ENCODE measurements around the gene FUOM.
"Not testable (repeated sequence)": the region's sequence is repeated elsewhere in the genome, so short reads cannot be mapped to it uniquely, and the experiment has no call there.

FUOM gene

GRCh38 chr10:133328358-133329343 lies 29.2 kb downstream of the FUOM start:
- DNase-seq (ENCODE audit: low read depth), result no peak

GRCh38 chr10:133327651-133328357 lies 30.0 kb downstream of the FUOM start:
- DNase-seq (ENCODE audit: low read depth), result no peak

GRCh38 chr10:133326745-133327650 lies 30.8 kb downstream of the FUOM start:
- DNase-seq (ENCODE audit: low read depth), result no peak

GRCh38 chr10:133326223-133326551 lies 31.6 kb downstream of the FUOM start:
- DNase-seq (ENCODE audit: low read depth), result no peak

GRCh38 chr10:133325440-133326222 lies 32.2 kb downstream of the FUOM start:
- no peak for DNase-seq (ENCODE audit: low read depth)

GRCh38 chr10:133324857-133325260 lies 33.0 kb downstream of the FUOM start:
- DNase-seq (ENCODE audit: low read depth), result no peak

- DNase-seq (ENCODE audit: low read depth), result no peak
Observed at GRCh38 chr10:133324198-133324792, 33.5 kb downstream of the FUOM start.

- DNase-seq (ENCODE audit: low read depth), result not testable (repeated sequence)
Observed at GRCh38 chr10:133322064-133322709, 35.6 kb downstream of the FUOM start.

GRCh38 chr10:133320852-133321422 lies 36.9 kb downstream of the FUOM start:
- not testable (repeated sequence) for DNase-seq (ENCODE audit: low read depth)

- DNase-seq (ENCODE audit: low read depth), result no peak
Observed at GRCh38 chr10:133318494-133319127, 39.2 kb downstream of the FUOM start.

GRCh38 chr10:133316732-133317131 lies 41.1 kb downstream of the FUOM start:
- DNase-seq (ENCODE audit: low read depth), result no peak

- no peak for DNase-seq (ENCODE audit: low read depth)
Observed at GRCh38 chr10:133316266-133316665, 41.6 kb downstream of the FUOM start.

- DNase-seq (ENCODE audit: low read depth), result no peak
Observed at GRCh38 chr10:133315847-133316246, 42.0 kb downstream of the FUOM start.

GRCh38 chr10:133314911-133315310 lies 42.9 kb downstream of the FUOM start:
- DNase-seq (ENCODE audit: low read depth), result no peak

GRCh38 chr10:133313192-133313591 lies 44.6 kb downstream of the FUOM start:
- DNase-seq (ENCODE audit: low read depth), result no peak

- no peak for DNase-seq (ENCODE audit: low read depth)
Observed at GRCh38 chr10:133312769-133313145, 45.1 kb downstream of the FUOM start.

- no peak for DNase-seq (ENCODE audit: low read depth)
Observed at GRCh38 chr10:133312016-133312768, 45.6 kb downstream of the FUOM start.

GRCh38 chr10:133311570-133311969 lies 46.2 kb downstream of the FUOM start:
- no peak for DNase-seq (ENCODE audit: low read depth)

GRCh38 chr10:133310789-133311188 lies 47.0 kb downstream of the FUOM start:
- DNase-seq (ENCODE audit: low read depth), result no peak
